ENCODE measurements around the gene RBM10. TPM values are rescaled to one million over a fixed set of nuclear protein-coding genes. Genes with fewer than 3 reads are reported as not detected.
"Not testable (repeated sequence)": the region's sequence is repeated elsewhere in the genome, so short reads cannot be mapped to it uniquely, and the experiment has no call there.

RBM10 gene
- total and polyA plus RNA-seq, 9 of the 15 experiments (the other 6 are each of a cell fraction or from before 2014, with no cell fraction given) = 1.1 to 61.7 (median 31.5) TPM

DNA sequence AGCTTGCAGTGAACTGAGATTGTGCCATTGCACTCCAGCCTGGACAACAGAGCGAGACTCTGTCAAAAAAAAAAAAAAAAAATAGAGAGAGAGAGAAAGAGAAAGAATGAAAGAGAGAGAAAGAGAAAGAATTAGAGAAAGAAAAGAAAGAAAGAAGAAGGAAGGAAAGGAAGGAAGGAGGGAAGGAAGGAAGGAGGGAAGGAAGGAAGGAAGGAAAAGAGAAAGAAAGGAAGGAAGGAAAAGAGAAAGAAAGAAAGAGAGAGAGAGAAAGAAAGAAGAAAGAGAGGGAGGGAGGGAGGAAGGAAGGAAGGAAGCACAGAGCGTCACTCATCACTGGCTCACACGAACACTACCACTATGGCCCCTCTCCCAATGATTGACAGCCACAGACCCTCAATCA lies 20.6 kb upstream of the RBM10 start:
- H3K4me3 ChIP-seq; CTCF ChIA-PET (ENCODE audit: low intra/inter-chr PET ratio); H3K9ac ChIP-seq (ENCODE audit: insufficient read depth in 1 of 2, low read depth in 2 of 2, low read length in 2 of 2); H3K9me1 ChIP-seq (ENCODE audit: control insufficient read depth, insufficient read depth, low read length); BruUV-seq (replicated peaks); H3K79me2 ChIP-seq (ENCODE audit: control insufficient read depth, insufficient read depth, low read length); ATAC-seq; H2AFZ ChIP-seq (ENCODE audit: low read depth, low read length); H3K27ac ChIP-seq (ENCODE audit: extremely low read depth, low read depth, low read length); H4K20me1 ChIP-seq (replicated peaks; ENCODE audit: control insufficient read depth, insufficient read depth, low read length); FAIRE-seq; intact Hi-C loops (cut with micrococcal nuclease); H3K27me3 ChIP-seq (ENCODE audit: control insufficient read depth in 2 of 2, insufficient read depth in 2 of 2, low read length in 2 of 2); H3K36me3 ChIP-seq (ENCODE audit: control insufficient read depth, insufficient read depth, low read length); H3K4me1 ChIP-seq (replicated peaks in 1 of 2; ENCODE audit: control insufficient read depth in 2 of 2, insufficient read depth in 2 of 2, low read length in 2 of 2); in situ Hi-C loops (cut with MboI); H3K4me2 ChIP-seq (ENCODE audit: insufficient read depth, low read length); H3K9me3 ChIP-seq (replicated peaks; ENCODE audit: control insufficient read depth, insufficient read depth, low read depth, low read length); DNase-seq (ENCODE audit: extremely low read depth in 1 of 4, low spot score in 3 of 4); POLR2A ChIA-PET: not testable (repeated sequence)
- no CpG with 5 or more reads among the region's 3 CpGs for WGBS (ENCODE audit: insufficient coverage, low coverage, missing lambda C conversion rate)
- TF ChIP-seq, protein P1, sequence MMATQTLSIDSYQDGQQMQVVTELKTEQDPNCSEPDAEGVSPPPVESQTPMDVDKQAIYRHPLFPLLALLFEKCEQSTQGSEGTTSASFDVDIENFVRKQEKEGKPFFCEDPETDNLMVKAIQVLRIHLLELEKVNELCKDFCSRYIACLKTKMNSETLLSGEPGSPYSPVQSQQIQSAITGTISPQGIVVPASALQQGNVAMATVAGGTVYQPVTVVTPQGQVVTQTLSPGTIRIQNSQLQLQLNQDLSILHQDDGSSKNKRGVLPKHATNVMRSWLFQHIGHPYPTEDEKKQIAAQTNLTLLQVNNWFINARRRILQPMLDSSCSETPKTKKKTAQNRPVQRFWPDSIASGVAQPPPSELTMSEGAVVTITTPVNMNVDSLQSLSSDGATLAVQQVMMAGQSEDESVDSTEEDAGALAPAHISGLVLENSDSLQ (IDR thresholded peaks at IDR 0.05) = 0 out of 2 replicates have a peak, but pooled peaks have one; percentile 11
- TF ChIP-seq, protein P2, sequence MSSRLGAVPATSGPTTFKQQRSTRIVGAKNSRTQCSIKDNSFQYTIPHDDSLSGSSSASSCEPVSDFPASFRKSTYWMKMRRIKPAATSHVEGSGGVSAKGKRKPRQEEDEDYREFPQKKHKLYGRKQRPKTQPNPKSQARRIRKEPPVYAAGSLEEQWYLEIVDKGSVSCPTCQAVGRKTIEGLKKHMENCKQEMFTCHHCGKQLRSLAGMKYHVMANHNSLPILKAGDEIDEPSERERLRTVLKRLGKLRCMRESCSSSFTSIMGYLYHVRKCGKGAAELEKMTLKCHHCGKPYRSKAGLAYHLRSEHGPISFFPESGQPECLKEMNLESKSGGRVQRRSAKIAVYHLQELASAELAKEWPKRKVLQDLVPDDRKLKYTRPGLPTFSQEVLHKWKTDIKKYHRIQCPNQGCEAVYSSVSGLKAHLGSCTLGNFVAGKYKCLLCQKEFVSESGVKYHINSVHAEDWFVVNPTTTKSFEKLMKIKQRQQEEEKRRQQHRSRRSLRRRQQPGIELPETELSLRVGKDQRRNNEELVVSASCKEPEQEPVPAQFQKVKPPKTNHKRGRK (tag; IDR thresholded peaks at IDR 0.05) = peak; percentile 38; the same call in 1 of the 2 replicates
